NCI-H2107 treated with DMSO at 0.1 percent for 48 hours (cell line): ENCODE results near the gene PCBP3.

Experiments
- DNase-seq: peaks from one replicate; lab custom pipeline; 2025; ENCODE audit not compliant: unreplicated experiment; lab: John Stamatoyannopoulos, UW

Gene PCBP3

DNA sequence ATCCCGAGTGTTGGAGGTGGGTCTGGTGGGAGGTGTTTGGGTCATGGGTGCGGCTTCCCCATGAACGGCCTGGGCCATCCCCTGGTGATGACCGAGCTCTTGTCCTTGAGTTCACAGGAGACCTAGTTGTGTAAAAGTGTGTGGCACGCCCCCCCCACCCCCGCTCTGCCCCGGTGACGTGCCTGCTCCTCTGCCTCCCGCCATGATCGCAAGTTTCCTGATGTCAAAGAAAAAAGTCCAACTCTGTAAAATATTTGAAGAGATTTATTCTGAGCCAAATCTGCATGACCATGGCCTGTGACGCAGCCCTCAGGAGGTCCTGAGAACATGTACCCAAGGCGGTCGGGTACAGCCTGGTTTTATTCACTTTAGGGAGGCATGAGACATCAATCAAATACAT lies 212.9 kb downstream of the PCBP3 start:
- no peak for DNase-seq

DNA sequence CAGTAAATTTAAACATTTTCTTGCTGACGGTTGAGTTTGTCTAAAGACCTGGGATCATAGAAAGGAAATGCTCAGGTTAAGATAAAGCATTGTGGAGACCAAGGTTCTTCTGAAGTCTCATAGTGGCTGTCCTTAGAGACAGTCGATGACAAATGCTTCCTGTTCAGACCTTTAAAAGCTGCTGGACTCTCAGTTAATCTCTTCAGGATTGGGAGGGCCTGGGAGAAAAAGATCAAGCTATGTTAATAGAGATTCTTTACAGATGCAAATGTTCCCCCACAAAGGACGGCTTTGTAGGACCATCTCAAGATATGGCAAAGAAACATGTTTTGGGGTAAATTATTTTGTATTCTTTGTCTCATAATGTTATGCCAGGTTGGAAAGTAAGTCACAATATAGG lies 213.4 kb downstream of the PCBP3 start:
- DNase-seq: no peak

GRCh38 chr21:45857761-45858160 lies 214.2 kb downstream of the PCBP3 start:
- DNase-seq: no peak

DNA sequence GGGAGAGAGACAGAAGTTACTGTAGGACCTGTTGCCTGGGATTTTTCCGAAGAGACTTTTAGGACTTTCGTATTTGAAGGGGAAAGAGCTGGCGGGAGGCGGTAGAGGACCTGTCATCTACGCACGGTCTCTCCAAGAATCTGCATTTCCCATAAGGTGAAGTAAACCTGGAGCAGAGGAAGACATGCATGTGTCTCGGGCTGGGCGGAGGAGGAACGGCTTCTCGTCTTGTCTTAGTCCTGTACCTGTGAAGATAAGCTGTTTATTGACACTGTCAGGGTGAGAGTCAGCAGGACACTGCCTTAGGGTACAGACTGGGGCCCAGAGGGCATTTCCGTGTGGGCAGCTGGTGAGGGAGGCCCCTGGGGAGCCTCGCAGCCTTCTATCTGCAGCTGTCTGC lies 214.7 kb downstream of the PCBP3 start:
- no peak for DNase-seq

DNA sequence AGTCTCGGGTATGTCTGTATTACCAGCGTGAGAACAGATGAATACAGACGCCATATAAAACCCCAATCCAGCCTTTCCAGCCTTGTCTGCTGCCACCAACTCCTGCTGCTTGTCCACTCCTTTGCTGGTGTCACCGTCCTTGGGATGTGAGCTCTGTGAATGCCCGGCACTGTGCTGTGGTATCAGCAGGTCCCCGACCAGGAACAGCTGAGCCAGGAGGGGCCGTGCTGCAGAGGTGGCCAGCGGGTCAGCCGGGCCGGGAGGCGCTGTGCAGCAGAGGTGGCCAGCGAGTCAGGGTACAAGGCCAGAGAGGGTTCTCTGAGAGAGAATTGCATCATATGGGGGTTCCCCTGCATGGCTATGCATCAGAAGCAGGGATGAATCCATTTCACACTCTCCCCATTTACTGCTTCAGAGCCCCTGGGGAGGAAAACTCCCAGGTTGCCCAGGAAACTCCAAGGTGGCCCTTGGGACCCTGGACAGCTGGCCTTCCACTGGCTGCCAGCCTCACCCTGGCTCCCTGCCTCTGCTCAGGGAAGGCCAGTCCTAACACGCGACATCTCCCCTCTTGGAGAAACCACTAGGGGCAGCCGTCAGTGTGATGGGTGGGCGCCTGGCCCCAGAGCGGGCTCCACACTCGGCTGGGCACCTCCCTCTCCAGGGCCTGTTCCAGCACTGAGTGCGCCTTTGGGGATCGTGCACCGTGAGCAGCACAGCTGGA lies 215.7 kb downstream of the PCBP3 start:
- no peak for DNase-seq

GRCh38 chr21:45859762-45860357 lies 216.3 kb downstream of the PCBP3 start:
- no peak for DNase-seq

DNA sequence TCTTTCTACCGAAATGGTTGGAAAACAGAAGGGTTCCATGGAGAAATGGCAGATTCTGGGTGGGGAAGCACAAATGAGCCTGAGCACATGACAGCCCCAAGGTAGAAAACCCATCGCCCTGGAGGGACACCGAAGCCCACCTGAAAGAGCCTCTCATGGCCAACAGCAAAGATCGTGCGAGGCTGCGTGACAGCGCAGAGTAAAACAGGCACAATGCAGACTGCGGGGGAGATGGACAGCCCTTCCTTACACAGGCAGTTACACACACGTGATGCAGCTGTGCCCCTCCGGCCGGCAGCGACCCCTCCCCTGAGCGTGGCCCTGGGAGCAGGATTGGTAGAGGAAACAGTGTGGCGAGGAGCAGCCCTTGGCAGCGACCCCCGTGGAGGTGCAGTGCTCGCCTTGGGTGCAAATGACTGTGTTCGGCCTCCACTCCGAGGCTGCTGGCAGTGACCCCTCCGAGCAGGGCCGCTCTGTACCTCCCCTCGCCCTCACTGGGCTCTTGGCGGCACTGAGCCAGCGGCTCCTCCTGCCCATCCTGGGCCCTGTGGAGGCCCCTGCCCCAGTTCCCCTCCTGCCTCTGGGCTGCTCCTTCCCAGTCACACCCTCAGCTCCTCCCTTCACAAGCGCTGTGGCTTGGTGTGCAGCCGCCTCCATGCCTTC lies 217.1 kb downstream of the PCBP3 start:
- no peak for DNase-seq

- DNase-seq: no peak
These were observed 217.8 kb downstream of the PCBP3 start for GRCh38 chr21:45861156-45861870.

DNA sequence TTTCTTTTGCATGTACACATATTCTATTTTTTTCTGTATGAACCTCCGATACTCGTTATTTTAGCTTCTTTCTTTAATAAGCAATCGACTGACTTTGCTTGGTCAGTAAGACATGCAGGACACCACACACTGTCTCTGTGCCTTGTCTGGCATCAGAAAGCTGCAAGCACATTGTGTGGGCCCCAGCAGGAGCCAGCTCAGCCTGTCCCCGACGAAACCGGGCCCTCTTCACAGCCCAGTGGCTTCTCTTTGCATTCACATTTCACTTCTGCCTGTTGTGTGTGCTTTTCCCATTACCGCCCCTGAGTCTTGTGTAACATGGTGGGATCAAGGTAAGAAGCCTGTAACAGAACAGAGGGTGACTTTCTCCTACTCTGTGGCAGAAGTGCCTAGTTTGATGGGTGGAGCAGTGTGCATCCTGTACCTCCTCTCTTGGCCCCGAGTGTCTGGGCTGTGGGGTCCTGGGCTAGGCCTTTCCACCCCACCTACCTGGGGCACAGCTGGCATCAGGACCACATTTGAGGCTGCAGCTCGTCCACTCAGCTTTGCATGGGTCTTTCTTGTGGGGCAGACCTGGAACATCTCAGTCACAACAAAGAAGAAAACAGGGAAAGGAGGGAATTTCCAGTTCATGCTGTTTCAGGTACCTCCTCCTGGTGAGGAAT lies 219.2 kb downstream of the PCBP3 start:
- no peak for DNase-seq

DNA sequence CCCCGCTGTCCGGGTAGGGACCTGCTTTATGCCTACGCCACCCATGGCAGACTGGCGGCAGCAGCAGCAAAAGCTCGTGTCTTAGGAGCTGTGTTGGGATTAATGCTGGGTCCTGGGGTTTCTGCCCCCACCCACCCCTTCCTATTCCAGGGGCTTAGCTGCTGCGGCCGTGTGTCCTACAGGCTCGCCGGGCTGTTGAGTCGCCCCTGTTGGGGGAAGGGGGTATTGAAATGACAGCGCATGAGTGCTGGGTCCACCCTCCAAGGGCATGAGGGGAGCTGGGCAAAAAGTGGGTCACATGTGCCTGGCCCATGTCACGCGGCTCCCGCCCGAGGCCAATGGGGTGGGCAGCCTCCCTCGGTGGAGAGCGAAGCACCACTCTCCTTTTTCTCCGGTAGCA lies 219.7 kb downstream of the PCBP3 start:
- no peak for DNase-seq

- no peak for DNase-seq
These were observed 220.2 kb downstream of the PCBP3 start for GRCh38 chr21:45863751-45864150.

GRCh38 chr21:45864436-45864835 lies 220.9 kb downstream of the PCBP3 start:
- no peak for DNase-seq

DNA sequence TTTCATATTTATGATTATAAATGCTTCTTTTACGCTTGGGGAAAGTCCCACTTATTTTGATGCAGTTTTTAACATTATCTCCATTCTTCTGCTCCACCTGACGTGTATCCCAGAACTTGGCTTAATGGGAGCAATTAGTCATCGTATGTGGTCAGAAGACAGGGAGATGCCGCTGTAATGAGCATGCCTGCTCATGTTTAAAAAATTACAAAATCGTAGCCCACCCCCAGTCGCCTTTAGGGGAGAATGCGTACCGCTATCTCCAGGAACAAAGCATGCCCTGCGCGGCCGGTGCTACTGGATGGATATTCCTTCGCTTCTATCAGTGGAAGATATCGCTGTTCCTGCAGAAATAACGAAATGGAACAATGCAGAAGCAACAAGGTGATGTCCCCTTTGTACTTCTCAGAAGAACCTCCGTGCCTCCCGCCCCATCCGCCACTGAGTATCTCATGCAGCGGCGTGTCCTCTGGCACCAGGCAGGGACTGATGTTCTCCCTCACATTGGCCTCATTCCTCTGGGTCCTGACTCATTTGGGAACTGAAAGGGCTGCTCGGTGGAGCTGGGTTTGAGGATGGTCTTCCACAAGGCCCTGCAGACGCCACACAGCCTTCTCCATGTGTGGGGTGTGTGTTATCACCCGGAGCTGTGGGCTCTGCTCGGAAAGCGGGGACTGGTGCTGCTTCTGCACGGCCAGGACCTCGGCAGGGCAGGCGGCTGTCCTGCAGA lies 221.7 kb downstream of the PCBP3 start:
- DNase-seq: no peak

DNA sequence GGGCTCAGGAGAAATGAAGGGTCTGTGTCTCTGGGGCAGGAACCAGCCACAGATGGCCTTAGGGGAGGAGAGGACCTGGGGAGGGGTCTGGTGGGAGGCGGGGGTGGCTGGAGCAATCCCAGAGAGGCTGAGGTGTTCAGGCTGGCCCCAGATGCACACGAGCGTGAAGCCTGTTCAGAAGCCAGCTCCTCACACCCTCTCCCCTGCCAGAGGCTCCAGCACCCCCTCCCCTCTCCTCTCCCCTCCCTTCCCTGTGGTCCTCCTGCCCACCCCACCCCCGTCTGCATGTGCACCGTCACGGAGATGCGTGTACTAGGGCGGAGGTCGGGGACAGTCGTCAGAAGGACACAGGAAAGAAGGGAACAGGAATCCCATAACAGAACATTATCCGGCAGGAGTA lies 223.0 kb downstream of the PCBP3 start:
- no peak for DNase-seq

- DNase-seq: no peak
These were observed 223.6 kb downstream of the PCBP3 start for GRCh38 chr21:45867041-45867666.

DNA sequence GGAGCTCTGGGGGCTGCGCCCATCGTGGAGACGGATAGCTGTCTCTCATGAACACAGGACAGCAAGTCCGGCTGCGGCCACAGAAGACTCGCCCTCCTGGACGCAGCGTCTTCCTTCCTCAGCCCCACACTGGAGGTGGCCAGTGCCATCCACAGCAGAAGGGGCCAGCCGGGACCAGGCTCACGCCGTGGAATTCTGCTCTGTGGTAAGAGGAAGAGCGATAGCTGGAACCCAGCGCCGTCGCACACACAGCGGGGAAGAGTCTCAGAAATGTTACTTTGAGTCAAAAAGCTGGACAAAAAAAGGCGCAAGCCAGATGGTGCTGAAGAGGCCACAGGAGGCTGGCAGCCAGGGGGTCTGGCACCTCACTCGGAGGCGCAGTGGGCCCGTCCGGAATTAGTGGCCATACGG lies 224.2 kb downstream of the PCBP3 start:
- DNase-seq: no peak

DNA sequence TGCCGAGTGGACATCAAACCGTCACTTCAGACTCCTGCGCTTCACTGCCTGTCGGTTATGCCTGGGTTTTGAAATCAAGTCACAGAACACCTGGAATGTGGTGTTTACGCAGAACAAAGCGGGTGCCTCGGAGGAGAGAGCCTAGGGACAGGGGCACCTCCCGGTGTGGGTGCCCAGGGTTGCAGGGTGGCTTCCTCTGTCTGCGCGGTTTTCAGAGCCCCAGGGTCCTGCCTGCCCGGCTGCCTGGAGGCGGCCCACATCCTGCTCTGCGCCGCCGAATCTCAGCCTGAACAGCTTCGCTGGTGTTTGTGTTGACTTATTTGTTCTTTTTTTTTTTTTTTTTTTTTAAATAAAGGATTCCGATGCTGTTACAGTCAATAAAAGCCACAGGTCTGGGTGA lies 224.6 kb downstream of the PCBP3 start:
- DNase-seq: no peak

GRCh38 chr21:45868488-45868887 lies 225.0 kb downstream of the PCBP3 start:
- DNase-seq: no peak

DNA sequence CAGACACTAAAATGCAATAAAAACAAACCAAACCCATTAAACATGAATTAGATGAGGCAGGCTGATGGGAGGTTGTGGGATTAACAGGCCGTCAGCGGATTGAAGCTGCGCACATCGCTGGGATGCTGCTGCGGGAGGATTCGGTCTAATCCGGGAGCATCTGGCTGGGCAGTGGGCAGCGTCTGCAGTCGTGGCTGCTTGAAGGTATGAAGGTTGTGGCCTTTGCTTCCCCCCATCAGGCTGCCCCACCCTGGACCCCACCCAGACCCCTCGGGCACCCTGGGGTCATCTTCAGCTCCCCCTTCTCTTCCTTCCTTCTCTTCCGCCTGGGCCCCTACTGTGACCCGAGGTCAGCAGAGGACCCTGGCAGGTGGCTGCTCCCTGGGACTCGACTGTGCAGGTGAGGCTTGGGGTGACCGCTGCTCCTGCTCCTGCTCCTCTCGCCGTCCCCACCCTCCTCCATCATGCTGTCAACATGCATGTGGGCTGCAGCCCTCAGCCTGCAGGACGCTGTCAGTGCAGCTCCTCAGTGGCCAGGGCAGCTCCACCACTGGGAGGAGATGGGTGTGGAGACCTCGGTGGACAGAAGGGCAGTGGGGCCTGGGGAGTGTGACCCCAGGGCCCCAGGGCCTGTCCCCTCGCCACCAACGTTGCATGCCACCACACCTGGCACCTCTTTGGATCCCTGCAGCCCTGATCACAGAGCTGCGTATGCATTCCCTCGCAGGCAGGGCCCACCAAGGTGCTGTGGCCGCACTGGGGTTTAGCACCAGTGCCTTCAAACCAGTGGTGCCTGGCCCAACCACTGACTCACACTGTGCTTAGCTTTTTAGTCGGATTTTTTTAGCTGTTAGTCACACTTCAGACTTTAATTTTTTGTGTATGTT lies 225.8 kb downstream of the PCBP3 start:
- no peak for DNase-seq
